Measurements from ENCODE around the gene DUSP5. TPM values are rescaled to one million over a fixed set of nuclear protein-coding genes. Genes with fewer than 3 reads are reported as not detected.

The DUSP5 gene
- total and polyA plus RNA-seq, 2 of the 4 experiments (the other 2 are of a cell fraction) = 42.1 to 48.1 TPM

GRCh38 chr10:110486680-110487410 lies 10.9 kb upstream of the DUSP5 start:
- no peaks in the 10 kb centered on the region for H3K27me3 ChIP-seq (ENCODE audit: control insufficient read depth, insufficient read depth, low read length)
- dilution Hi-C loops (cut with HindIII; ENCODE audit: low sequenced_read_pairs, unreplicated experiment) = no loop called here
- ChIA-PET CTCF (interaction anchor here (0.8 to 1.3 kb wide), 2 partner anchors 60 to 161 kb away, joined by 3 to 4 read pairs; no protein-coding TSS in a partner anchor), POLR2A (ENCODE audit: unreplicated experiment) (no interaction called here)
- peaks cover 0 to 16% of the 10 kb centered on the region in 2 experiments; a peak in 2 of 4 replicates for H3K79me1 ChIP-seq (ENCODE audit: low read depth in 1 of 2, low read length in 2 of 2)
- peaks cover 13% of the 10 kb centered on the region for H3K9me1 ChIP-seq (ENCODE audit: insufficient read depth, low read length)
- no peaks in the 10 kb centered on the region for H4K20me1 ChIP-seq (ENCODE audit: insufficient read depth, low read length)
- peak overlapping the region; percentile 5 to 76; a peak in 1 of 4 replicates for H4K8ac ChIP-seq (ENCODE audit: low read depth in 2 of 2, low read length in 2 of 2)
- peaks cover 17% of the 10 kb centered on the region for H3K4me1 ChIP-seq (ENCODE audit: control insufficient read depth, insufficient read depth, low read length)
- H3K4me2 ChIP-seq (ENCODE audit: low read depth, low read length) = no peak overlapping the region; the same call in 1 of the 2 replicates
- peak overlapping the region; percentile 61; the same call in 1 of the 2 replicates for H3K14ac ChIP-seq (replicated peaks; ENCODE audit: low read depth, low read length)
- in situ Hi-C loops (cut with MboI; ENCODE audit: low sequenced_read_pairs) = no loop called here
- peak overlapping the region; percentile 73 for H2BK5ac ChIP-seq (ENCODE audit: low read depth, low read length, poor library complexity, severe bottlenecking)
- no peak overlapping the region for H2AK9ac ChIP-seq (replicated peaks; ENCODE audit: low read depth, low read length, poor library complexity)
- H4K91ac ChIP-seq (ENCODE audit: insufficient read depth, low read depth, low read length) = peak overlapping the region; percentile 74
- peak overlapping the region; percentile 4 for H3K23ac ChIP-seq (ENCODE audit: low read depth, low read length)
- DNase-seq (no peak), ATAC-seq (ENCODE audit: low read depth) (no peak)
- peak overlapping the region; percentile 0; the same call in 1 of the 2 replicates for H4K5ac ChIP-seq (ENCODE audit: low read depth, low read length)
- H3K18ac ChIP-seq (ENCODE audit: low read depth, low read length) = peak overlapping the region; percentile 57; the same call in 1 of the 2 replicates
- H3K4me3 ChIP-seq (ENCODE audit: insufficient read depth, low read depth, low read length) = no peak overlapping the region
- H3K9ac ChIP-seq (ENCODE audit: low read depth, low read length) = no peak overlapping the region
- H2AK5ac ChIP-seq (ENCODE audit: low read depth, low read length) = peak overlapping the region; percentile 93; the same call in 1 of the 2 replicates
- H2AFZ ChIP-seq (replicated peaks; ENCODE audit: low read length, poor library complexity) = peak overlapping the region; percentile 79
- H3K56ac ChIP-seq (ENCODE audit: extremely low read depth, insufficient read depth, low read length) = no peak overlapping the region
- intact Hi-C loops (cut with micrococcal nuclease) = no loop called here
- H3K9me3 ChIP-seq (ENCODE audit: control insufficient read depth, insufficient read depth, low read length) = no peaks in the 10 kb centered on the region
- WGBS, 2 experiments (ENCODE audit: extremely low coverage in 2 of 2, insufficient read length in 1 of 2) = 65% methylated on average over 2 of the region's 11 CpGs; no CpG with 5 or more reads in 1 of the 2 experiments
- no TSS peak for BruUV-seq (replicated peaks)
- H2BK20ac ChIP-seq (ENCODE audit: low read depth, low read length) = peak overlapping the region; percentile 85
- H2BK15ac ChIP-seq (ENCODE audit: low read depth, low read length) = peak overlapping the region; percentile 92
- peak overlapping the region; percentile 89 for H2BK120ac ChIP-seq (ENCODE audit: low read depth, low read length)
- no peaks in the 10 kb centered on the region for H3K36me3 ChIP-seq (ENCODE audit: control insufficient read depth, insufficient read depth, low read length)
- TF ChIP-seq CEBPB (IDR thresholded peaks at IDR 0.05; ENCODE audit: low read depth, low read length) (no peak), CTCF (conservative IDR thresholded peaks at IDR 0.05; ENCODE audit: low read depth, low read length) (no peak), MXI1 (IDR thresholded peaks at IDR 0.05; ENCODE audit: borderline replicate concordance, low read depth, low read length) (no peak), ELK1 (IDR thresholded peaks at IDR 0.05; ENCODE audit: borderline replicate concordance, low read depth, low read length) (no peak), POLR2A (IDR thresholded peaks at IDR 0.05; ENCODE audit: low read depth, low read length) (no peak)
- no peak overlapping the region; the same call in 1 of the 2 replicates for H3K27ac ChIP-seq (ENCODE audit: insufficient read depth, low read length)
- peak overlapping the region; percentile 85 for H3K4ac ChIP-seq (ENCODE audit: low read depth, low read length)
